HepG2 (cell line): Measurements from ENCODE around the gene MYL6B. TPM values are rescaled to one million over a fixed set of nuclear protein-coding genes. Genes with fewer than 3 reads are reported as not detected.

Source experiments
- HNRNPLL ChIP-seq: fragments of 200-400 bp; formaldehyde crosslinking; IDR thresholded peaks from 2 replicates; pipeline ENCODE4 v1.6.1; 2017; ENCODE audit warnings: mild to moderate bottlenecking, low read depth, low read length; ENCODE audit not compliant: poor library complexity, severe bottlenecking
- KDM3A ChIP-seq: IDR thresholded peaks from 2 replicates; pipeline ENCODE4 v1.6.1; 2018; ENCODE audit warnings: low read depth, missing compliant biosample characterization
- SAP130 ChIP-seq: IDR thresholded peaks from 2 replicates; pipeline ENCODE4 v1.6.1; 2016; ENCODE audit warnings: low read depth
- SRSF9 ChIP-seq: fragments of 200-400 bp; formaldehyde crosslinking; IDR thresholded peaks from 2 replicates; pipeline ENCODE4 v1.6.1; 2018; ENCODE audit warnings: borderline replicate concordance, mild to moderate bottlenecking, low read depth, low read length; ENCODE audit not compliant: insufficient read depth, poor library complexity, severe bottlenecking
- ZBTB20 ChIP-seq: sonication (generic); formaldehyde crosslinking; IDR thresholded peaks from 2 replicates; pipeline ENCODE4 v1.8.1; 2023; ENCODE audit warnings: missing genetic modification reagents, low read depth, mild to moderate bottlenecking, borderline replicate concordance
- ZNF121 ChIP-seq: sonication (generic); formaldehyde crosslinking; IDR thresholded peaks from 2 replicates; pipeline ENCODE4 v1.5.0; 2020; ENCODE audit warnings: mild to moderate bottlenecking, missing genetic modification reagents
- ZNF232 ChIP-seq: sonication (generic); formaldehyde crosslinking; IDR thresholded peaks from 2 replicates; pipeline ENCODE4 v1.4.0; 2020; ENCODE audit warnings: missing genetic modification reagents, borderline replicate concordance
- ZNF317 ChIP-seq: sonication (generic); formaldehyde crosslinking; IDR thresholded peaks from 2 replicates; pipeline ENCODE4 v1.5.0; 2020; ENCODE audit warnings: mild to moderate bottlenecking, missing genetic modification reagents
- ZNF350 ChIP-seq: sonication (generic); formaldehyde crosslinking; IDR thresholded peaks from 2 replicates; pipeline ENCODE4 v1.4.0; 2020; ENCODE audit warnings: mild to moderate bottlenecking, low read depth, missing genetic modification reagents, borderline replicate concordance
- ZNF501 ChIP-seq: sonication (generic); formaldehyde crosslinking; IDR thresholded peaks from 2 replicates; pipeline ENCODE4 v1.5.1; 2020; ENCODE audit warnings: mild to moderate bottlenecking, moderate library complexity, missing genetic modification reagents
- ZNF790 ChIP-seq: sonication (generic); formaldehyde crosslinking; IDR thresholded peaks from 2 replicates; pipeline ENCODE4 v1.8.0; 2022; ENCODE audit warnings: missing genetic modification reagents, mild to moderate bottlenecking, borderline replicate concordance
- polyA plus RNA-seq, 8 experiments: library from polyadenylated mRNA; depleted of rRNA in 3 of 8; stranded (reverse) in 7 of 8; unstranded in 1 of 8; fragments of >200 nt; fragmentation: Illumina TruSeq in 4 of 8; extraction: Trizol in 4 of 8; gene quantifications; 2 replicates each; pipeline versions ENCODE4 v1.2.1 to v1.2.3, GENCODE V29; 2011 to 2016; ENCODE audit warnings: low read depth in 4 of 8, missing spikeins in 1 of 8, mixed read lengths in 1 of 8; ENCODE audit not compliant: insufficient read depth in 1 of 8
- total RNA-seq, 5 experiments: library from RNA; depleted of rRNA; stranded (reverse); fragments of >200 nt; fragmentation: Illumina TruSeq; extraction: Trizol; gene quantifications; 2 replicates each; pipeline ENCODE4 v1.2.3, GENCODE V29; 2016; ENCODE audit warnings: low read depth in 1 of 5
- TF ChIP-seq, protein P1 (sequence below): sonication (generic); formaldehyde crosslinking; IDR thresholded peaks from 2 replicates; pipeline ENCODE4 v1.4.0; 2020; ENCODE audit warnings: low read depth, mild to moderate bottlenecking, missing genetic modification reagents
- TF ChIP-seq, protein P2 (sequence below): sonication (generic); formaldehyde crosslinking; conservative IDR thresholded peaks from 2 replicates; pipeline ENCODE4 v1.8.0; 2022; ENCODE audit warnings: mild to moderate bottlenecking, moderate library complexity, missing genetic modification reagents
- TF ChIP-seq, protein P3 (sequence below): fragments of 450-650 bp; IDR thresholded peaks from 2 replicates; pipeline ENCODE4 v1.6.1; 2016
- TF ChIP-seq, protein P4 (sequence below): IDR thresholded peaks from 2 replicates; pipeline ENCODE4 v1.6.1; 2012; ENCODE audit warnings: inconsistent platforms
- TF ChIP-seq, protein P5 (sequence below): sonication (generic); formaldehyde crosslinking; IDR thresholded peaks from 2 replicates; pipeline ENCODE4 v1.9.0; 2022; ENCODE audit warnings: missing genetic modification reagents, mild to moderate bottlenecking, borderline replicate concordance
- TF ChIP-seq, protein P6 (sequence below): sonication (generic); formaldehyde crosslinking; IDR thresholded peaks from 2 replicates; pipeline ENCODE4 v1.9.0; 2021; ENCODE audit warnings: missing genetic modification reagents, mild to moderate bottlenecking, borderline replicate concordance
- TF ChIP-seq, protein P7 (sequence below): sonication (generic); formaldehyde crosslinking; IDR thresholded peaks from 2 replicates; pipeline ENCODE4 v1.5.0; 2020; ENCODE audit warnings: missing genetic modification reagents, mild to moderate bottlenecking, borderline replicate concordance
- TF ChIP-seq, protein P8 (sequence below): sonication (generic); formaldehyde crosslinking; IDR thresholded peaks from 2 replicates; pipeline ENCODE4 v1.4.0; 2020; ENCODE audit warnings: missing genetic modification reagents

The MYL6B gene
- total and polyA plus RNA-seq, 2 of the 13 experiments (the other 11 are each of a cell fraction or from before 2014, with no cell fraction given), result 75.7 to 88.7 TPM

DNA sequence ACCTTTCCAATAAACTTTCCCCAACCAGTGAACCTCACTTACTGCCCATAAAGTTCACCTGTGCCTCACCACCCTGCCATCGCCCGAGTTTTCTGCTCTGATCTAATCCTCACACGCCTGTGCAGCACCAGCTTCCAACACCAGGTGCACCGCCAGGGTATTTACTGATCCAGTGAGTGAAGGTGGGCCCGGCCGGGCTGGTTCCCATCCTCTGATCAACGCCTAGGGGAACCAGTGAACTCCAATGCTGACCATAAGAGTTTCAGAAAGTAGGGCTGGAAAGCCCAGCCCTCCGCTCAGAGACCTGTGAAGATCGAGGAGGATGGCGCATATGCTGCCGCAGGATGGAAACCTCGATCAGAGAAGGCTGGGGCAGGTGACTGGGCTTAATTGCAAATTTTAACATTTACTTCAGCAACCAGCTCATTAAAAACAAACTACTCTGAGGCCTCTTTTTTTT is 685 bp upstream of the MYL6B start (continued):
- TF ChIP-seq, protein P1, sequence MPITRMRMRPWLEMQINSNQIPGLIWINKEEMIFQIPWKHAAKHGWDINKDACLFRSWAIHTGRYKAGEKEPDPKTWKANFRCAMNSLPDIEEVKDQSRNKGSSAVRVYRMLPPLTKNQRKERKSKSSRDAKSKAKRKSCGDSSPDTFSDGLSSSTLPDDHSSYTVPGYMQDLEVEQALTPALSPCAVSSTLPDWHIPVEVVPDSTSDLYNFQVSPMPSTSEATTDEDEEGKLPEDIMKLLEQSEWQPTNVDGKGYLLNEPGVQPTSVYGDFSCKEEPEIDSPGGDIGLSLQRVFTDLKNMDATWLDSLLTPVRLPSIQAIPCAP (CRISPR knock-in tag), result no peak
- TF ChIP-seq HNRNPLL (no peak), ZNF501 (CRISPR knock-in tag) (peak; percentile 56; the same call in 1 of the 2 replicates), ZNF121 (no peak), ZNF790 (no peak), SRSF9 (no peak), ZNF317 (CRISPR knock-in tag) (0 out of 2 replicates have a peak, but pooled peaks have one; percentile 6), ZNF232 (CRISPR knock-in tag) (peak; percentile 33; the same call in 1 of the 2 replicates), SAP130 (0 out of 2 replicates have a peak, but pooled peaks have one; percentile 14), KDM3A (CRISPR knock-in tag) (0 out of 2 replicates have a peak, but pooled peaks have one; percentile 14), ZNF350 (CRISPR knock-in tag) (0 out of 2 replicates have a peak, but pooled peaks have one; percentile 1), ZBTB20 (CRISPR knock-in tag) (no peak)
- TF ChIP-seq, protein P2, sequence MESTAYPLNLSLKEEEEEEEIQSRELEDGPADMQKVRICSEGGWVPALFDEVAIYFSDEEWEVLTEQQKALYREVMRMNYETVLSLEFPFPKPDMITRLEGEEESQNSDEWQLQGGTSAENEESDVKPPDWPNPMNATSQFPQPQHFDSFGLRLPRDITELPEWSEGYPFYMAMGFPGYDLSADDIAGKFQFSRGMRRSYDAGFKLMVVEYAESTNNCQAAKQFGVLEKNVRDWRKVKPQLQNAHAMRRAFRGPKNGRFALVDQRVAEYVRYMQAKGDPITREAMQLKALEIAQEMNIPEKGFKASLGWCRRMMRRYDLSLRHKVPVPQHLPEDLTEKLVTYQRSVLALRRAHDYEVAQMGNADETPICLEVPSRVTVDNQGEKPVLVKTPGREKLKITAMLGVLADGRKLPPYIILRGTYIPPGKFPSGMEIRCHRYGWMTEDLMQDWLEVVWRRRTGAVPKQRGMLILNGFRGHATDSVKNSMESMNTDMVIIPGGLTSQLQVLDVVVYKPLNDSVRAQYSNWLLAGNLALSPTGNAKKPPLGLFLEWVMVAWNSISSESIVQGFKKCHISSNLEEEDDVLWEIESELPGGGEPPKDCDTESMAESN, result no peak
- TF ChIP-seq, protein P3, sequence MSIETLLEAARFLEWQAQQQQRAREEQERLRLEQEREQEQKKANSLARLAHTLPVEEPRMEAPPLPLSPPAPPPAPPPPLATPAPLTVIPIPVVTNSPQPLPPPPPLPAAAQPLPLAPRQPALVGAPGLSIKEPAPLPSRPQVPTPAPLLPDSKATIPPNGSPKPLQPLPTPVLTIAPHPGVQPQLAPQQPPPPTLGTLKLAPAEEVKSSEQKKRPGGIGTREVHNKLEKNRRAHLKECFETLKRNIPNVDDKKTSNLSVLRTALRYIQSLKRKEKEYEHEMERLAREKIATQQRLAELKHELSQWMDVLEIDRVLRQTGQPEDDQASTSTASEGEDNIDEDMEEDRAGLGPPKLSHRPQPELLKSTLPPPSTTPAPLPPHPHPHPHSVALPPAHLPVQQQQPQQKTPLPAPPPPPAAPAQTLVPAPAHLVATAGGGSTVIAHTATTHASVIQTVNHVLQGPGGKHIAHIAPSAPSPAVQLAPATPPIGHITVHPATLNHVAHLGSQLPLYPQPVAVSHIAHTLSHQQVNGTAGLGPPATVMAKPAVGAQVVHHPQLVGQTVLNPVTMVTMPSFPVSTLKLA, result no peak
- TF ChIP-seq, protein P4, sequence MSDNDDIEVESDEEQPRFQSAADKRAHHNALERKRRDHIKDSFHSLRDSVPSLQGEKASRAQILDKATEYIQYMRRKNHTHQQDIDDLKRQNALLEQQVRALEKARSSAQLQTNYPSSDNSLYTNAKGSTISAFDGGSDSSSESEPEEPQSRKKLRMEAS, result peak; percentile 47; the same call in 1 of the 2 replicates
- TF ChIP-seq, protein P5, sequence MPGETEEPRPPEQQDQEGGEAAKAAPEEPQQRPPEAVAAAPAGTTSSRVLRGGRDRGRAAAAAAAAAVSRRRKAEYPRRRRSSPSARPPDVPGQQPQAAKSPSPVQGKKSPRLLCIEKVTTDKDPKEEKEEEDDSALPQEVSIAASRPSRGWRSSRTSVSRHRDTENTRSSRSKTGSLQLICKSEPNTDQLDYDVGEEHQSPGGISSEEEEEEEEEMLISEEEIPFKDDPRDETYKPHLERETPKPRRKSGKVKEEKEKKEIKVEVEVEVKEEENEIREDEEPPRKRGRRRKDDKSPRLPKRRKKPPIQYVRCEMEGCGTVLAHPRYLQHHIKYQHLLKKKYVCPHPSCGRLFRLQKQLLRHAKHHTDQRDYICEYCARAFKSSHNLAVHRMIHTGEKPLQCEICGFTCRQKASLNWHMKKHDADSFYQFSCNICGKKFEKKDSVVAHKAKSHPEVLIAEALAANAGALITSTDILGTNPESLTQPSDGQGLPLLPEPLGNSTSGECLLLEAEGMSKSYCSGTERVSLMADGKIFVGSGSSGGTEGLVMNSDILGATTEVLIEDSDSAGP (CRISPR knock-in tag), result 0 out of 2 replicates have a peak, but pooled peaks have one; percentile 0
- TF ChIP-seq, protein P6, sequence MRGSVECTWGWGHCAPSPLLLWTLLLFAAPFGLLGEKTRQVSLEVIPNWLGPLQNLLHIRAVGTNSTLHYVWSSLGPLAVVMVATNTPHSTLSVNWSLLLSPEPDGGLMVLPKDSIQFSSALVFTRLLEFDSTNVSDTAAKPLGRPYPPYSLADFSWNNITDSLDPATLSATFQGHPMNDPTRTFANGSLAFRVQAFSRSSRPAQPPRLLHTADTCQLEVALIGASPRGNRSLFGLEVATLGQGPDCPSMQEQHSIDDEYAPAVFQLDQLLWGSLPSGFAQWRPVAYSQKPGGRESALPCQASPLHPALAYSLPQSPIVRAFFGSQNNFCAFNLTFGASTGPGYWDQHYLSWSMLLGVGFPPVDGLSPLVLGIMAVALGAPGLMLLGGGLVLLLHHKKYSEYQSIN (CRISPR knock-in tag), result no peak
- TF ChIP-seq, protein P7, sequence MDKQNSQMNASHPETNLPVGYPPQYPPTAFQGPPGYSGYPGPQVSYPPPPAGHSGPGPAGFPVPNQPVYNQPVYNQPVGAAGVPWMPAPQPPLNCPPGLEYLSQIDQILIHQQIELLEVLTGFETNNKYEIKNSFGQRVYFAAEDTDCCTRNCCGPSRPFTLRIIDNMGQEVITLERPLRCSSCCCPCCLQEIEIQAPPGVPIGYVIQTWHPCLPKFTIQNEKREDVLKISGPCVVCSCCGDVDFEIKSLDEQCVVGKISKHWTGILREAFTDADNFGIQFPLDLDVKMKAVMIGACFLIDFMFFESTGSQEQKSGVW, result no peak
- TF ChIP-seq, protein P8, sequence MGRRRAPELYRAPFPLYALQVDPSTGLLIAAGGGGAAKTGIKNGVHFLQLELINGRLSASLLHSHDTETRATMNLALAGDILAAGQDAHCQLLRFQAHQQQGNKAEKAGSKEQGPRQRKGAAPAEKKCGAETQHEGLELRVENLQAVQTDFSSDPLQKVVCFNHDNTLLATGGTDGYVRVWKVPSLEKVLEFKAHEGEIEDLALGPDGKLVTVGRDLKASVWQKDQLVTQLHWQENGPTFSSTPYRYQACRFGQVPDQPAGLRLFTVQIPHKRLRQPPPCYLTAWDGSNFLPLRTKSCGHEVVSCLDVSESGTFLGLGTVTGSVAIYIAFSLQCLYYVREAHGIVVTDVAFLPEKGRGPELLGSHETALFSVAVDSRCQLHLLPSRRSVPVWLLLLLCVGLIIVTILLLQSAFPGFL, result no peak
